GM19455 (cell line): ENCODE results near the gene ZIM2.

Experiments used
- ATAC-seq: cut with Tn5 transposase; IDR thresholded peaks from one replicate; pipeline ENCODE4 v1.9.1; 2021; ENCODE audit not compliant: unreplicated experiment

ZIM2 gene

DNA sequence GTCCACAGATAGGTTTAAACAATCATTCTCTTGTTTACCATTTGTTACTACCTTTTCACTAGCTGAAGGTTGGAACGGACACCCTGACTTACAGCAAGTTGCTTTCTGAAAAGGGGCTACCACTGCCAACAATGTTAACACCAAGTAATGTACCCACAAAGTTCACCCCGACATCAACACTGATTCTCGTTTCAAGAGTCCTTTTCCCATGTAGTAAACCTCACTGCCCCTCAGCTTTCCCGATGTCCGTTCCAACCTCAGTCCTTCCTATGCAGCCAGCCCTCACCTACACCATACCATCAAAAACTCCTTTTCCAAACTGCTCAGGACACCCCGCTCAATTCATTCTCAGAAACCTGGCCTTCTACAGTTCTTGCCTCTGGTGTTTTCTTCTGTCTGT is 29.0 kb downstream of the ZIM2 start:
- ATAC-seq: no peak

DNA sequence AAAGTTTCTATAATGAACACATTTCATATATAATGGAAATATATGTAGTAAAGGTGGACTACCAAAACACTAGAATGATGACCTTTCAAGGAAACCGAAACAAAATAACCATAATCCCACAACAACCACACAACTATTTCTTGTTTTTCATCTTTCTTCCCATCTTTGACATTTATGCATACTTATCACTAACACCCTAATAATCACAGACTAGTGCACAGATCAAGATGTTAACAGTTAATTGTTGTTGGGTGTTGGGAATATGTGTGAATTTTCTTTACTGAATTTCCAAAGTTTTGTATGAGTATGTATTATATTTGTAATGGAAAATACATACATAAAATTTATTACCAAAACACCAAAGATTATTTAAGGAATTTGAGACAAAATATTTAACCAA is 30.3 kb downstream of the ZIM2 start:
- ATAC-seq: no peak

DNA sequence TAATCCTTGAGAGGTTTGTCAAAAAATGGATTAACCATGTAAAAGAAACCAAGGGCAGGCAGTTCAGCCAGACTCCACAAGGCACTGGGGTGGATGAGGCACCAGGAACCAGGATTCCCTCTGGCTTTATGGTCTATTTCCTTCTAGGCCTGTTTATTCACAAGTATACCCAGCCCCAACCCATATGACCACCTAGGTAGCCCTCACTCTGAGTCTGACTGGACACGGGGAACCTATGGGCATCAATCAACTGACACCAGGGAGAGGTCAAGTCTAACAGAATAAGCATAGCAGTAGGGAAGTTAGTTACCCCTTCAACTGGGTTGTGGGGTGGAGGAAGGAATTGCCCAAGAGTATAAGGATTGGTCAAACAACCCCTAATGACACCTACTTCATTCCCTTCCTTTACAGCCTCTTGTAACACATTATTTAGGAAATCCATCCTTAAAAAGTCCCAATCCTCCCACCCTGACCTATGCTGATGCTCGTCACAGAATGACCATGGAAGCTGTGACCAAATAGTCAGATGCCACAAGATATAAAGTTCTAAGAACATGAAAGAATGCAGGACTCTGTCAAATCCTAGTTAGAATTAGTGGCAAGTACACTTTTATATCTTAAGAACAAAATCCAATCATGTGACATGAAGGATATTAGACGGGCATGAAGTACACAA is 31.7 kb downstream of the ZIM2 start:
- no peak for ATAC-seq

DNA sequence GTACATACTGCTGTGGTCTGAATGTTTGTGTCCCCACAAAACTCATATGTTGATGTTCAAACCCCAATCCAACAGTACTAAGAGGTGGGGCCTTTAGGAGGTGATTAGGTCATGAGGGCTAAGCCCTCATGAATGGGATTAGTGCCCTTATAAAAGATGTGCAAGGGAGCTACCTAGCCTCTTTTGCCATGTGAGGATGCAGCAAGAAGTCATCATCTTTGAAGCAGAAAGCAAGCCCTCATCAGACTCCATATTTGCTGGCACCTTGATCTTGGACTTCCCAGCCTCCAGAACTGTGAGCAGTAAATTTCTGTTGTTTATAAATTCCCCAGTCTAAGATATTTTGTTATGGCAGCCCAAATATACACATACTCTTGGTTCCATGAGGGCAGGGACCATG is 33.9 kb downstream of the ZIM2 start:
- ATAC-seq: no peak

DNA sequence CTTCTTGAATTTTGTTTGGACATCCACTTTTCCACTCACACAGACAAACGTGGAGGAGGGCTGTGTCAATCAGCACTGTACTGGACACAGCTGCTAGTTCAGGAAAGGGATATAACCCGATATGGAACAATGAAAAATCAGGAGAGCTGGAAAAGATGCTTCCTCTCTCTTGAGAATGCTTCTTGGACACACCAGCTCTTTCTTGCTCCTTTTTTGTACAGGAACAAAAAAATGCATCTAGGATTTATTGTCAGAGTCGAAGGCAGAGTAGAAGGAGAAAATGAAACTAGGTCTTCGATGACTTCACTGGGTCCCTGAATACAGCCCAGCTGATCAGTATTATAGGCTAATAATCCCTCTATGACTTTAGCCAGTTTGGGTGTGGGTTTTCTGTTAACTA is 62.2 kb downstream of the ZIM2 start:
- ATAC-seq: no peak

DNA sequence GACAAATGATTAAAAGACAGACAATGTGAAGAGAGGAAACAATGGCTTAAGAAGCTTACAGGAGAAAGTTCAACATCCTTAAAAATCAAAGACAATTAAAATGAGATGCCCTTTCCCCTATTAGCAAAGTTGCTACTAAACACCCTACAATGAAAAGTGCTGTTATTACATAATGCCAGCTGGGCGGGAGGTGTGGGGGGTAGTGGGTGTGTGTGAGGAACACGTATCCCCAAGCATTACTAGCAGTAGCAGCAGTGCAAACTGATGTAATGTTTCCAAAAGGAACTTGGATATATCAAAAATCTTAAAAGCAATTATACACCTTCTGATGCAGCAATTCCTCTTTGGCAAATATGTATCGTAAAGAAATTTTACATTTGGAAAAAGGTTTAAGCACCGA is 70.9 kb downstream of the ZIM2 start:
- no peak for ATAC-seq

DNA sequence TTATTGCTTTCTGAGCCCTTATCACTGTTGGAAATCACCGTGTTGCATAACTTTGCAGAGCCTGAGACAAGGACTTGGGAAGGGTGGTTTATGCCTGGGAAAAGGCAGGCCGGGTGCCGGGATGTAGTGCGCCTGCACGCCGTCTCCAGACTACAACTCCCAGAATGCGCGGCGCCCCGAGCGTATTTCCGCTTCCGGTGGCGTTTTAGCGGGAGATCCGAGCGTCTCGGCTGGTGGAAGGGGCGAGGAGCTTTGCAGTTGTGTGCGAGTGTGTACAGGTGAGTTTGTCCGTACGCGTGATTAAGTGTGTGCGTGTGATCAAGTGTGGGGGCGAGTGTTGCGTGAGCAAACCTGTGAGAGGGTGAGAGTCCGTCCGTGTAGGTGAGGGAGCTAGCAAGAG is 75.4 kb downstream of the ZIM2 start:
- no peak for ATAC-seq

DNA sequence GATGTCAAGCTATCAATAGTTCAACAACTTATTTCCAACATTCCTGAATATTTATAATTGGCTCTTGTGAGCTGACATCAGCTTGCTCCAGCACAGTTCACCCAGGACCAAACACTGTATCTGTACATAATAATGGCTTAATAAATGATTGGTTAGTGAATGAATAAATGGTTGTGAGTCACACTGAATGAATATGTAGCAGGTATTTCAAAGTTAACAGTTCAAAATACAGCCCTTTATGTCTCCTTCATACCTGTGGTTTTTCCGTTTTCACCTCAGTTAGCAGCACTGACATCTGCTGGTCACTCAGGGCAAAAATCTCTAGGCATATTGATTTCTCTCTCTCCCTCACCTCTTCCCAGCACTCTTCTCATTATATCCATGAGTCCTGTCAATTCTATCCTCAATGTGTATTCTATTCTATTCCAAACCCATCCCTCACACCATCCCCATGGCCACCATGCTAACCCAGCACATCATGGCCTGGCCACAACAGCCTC is 76.3 kb downstream of the ZIM2 start:
- no peak for ATAC-seq

DNA sequence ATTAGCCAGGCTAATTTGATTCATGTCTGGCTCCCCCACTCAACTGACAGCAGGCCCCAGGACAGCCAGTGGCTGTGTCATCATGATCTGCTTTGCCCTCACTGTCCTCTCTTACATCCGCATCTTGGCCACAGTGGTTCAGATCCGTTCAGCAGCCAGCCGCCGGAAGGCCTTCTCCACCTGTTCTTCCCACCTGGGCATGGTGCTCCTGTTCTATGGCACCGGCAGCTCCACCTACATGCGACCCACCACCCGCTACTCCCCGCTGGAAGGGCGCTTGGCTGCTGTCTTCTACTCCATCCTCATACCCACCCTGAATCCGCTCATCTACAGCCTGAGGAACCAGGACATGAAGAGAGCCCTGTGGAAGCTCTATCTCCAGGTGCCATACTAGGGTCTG is 79.7 kb downstream of the ZIM2 start:
- no peak for ATAC-seq

DNA sequence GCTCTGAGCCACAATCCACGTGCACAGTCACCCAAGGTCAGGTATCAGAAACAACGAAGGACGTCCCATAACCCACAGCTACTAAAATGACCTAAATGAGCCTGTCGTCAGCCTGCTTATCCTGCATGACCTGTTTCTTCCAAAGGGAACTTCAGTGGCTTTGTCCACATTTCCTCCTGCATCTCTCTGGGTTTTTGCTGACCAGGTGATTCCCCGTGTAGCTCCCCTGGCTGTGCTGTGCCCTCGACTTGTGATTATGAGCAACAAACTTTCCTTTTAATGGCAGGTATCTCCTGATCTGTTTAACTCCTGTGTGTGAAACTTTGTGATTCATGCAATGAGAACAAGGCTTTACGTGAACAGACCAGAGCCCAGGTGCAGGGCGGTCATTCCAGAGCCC is 81.0 kb downstream of the ZIM2 start:
- ATAC-seq: no peak

DNA sequence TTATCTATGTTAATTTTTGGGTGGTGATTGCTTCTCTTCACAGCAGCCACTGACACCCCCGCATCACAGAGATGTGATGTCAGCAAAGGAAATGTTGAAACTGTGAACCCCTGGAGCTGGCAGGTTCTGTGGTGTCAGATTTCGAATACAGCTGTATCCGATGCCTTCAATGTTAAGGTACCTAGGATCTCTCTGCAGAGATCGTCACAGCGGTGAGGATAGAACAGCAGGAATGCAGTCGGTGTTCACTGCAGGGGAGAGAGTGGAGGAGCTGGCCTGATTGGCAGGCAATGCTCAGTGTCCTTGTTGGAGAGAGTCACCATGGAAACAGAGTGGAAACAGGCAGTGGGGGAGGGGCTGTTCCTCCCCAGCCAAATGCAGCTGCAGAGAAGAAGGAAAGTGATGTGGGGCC is 89.4 kb downstream of the ZIM2 start:
- ATAC-seq: no peak

DNA sequence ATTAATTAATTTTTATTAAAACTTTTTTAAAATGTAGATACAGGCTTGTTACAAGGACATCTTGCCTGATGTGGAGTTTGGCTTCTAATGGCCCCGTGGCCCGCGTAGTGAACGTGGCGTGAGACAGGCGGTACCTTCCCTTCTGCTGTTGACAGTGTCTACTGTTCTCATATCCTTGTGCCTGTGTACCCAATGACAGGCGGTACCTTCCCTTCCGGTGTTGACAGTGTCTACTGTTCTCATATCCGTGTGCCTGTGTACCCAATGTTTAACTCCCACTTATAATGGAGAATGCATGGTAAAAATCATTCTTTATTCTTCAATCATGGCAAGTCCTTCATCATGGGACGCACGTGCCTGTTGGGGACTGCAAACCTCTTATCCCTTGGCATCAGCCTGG is 89.9 kb downstream of the ZIM2 start:
- ATAC-seq: no peak

DNA sequence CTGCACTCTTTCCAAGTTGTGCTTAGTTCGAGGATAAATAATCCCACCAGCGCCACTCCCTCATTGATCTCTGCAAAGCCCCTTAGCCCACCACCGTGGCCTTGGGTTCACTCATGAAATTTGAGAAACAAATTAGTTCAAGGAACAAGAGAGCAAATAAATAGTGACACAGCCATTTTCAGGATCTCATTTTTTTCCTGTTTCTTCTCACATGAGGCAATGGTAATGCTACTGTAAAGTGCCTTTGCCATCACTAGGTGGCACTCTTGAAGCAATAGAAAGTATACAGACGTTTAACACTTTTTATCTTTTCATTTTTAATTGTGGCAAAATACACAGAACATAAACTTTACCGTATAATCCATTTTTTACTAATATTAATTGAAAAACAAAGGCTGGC is 92.1 kb downstream of the ZIM2 start:
- ATAC-seq: no peak

DNA sequence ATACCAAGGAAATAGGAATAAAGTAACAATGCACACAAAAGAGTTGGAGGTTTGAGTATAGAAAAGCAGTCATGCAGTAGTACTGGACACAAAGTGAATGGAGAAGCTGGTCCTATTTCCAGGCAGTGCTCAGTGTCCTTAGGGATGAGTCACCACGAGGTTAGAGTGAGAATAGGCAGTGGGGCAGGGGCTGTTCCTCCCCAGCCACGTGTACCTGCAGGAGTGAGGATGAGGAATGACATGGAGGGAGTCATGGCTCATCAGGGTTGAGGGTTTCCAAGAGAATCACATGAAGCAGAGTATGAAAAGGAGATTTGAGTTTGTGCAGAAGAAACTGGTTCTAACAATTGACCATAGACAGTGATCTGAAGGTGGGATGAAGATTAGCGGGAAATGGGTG is 94.2 kb downstream of the ZIM2 start:
- no peak for ATAC-seq

DNA sequence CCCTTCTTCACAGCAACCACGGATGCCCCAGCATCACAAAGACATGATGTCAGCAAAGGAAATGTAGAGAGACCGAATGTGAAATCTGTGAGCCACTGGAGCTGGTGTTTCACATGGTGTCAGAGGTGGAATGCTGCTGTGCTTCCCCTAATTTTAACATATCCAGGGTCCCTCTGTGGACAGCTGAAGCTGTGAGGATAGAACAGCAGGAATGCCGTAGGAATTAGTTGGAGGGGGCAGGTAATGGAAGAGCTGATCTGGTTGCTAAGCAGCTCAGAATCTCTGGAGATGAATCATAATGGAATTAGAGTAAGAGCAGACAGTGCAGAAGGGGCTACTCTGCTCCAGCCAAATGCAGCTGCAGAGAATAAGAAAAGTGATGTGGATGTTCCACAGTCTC is 100.0 kb downstream of the ZIM2 start:
- no peak for ATAC-seq

DNA sequence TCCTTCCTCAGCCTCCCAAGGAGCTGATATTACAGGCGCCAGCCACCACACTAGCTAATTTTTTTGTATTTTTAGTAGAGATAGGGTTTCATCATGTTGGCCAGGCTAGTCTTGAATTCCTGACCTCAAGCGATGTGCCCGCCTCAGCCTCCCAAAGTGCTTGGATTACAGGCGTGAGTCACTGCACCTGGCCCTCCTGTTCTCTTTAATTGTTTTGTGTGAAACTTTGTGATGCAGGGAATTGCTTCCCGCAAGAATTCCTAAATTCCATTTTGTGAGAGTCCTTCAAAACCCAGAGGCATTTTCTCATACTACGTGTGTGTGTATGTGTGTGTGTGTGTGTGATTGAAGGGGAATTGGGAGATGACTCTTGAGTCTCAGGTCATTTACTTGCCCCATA is 104.0 kb downstream of the ZIM2 start:
- no peak for ATAC-seq

DNA sequence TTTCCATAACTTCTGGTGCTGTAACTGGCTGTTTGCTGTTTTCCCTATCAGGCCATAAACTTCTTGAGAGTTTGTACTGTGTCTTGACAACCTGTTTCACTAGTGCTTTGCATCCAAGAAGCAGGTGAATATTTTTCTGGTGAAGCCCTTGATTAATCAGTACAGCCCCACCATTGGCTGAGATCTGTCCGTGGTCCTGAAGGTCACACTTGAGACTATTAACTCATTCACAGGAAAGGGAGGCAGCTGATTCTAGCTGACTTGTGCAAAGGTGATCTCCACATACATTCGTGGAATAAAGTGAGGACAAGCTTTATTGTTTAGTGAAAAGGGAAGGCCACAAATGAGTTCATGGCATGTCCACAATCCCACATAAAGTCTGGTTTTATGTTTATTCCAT is 107.5 kb downstream of the ZIM2 start:
- ATAC-seq: no peak

DNA sequence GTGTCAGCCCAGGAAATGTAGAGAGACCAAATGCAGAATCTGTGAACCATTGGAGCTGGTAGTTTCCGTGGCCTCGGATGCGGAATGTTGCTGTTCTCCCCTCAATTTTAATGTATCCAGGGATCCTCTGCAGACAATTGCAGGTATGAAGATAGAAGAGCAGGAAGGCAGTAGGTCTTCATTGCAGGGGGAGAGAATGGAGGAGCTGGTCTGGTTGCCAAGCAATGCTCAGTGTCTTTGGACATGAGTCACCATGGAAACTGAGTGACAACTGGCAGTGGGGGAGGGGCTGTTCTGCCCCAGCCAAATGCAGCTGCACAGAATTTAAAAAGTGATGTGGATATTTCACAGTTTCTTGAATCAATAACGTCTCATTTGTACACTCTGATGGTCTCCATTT is 112.8 kb downstream of the ZIM2 start:
- ATAC-seq: no peak

DNA sequence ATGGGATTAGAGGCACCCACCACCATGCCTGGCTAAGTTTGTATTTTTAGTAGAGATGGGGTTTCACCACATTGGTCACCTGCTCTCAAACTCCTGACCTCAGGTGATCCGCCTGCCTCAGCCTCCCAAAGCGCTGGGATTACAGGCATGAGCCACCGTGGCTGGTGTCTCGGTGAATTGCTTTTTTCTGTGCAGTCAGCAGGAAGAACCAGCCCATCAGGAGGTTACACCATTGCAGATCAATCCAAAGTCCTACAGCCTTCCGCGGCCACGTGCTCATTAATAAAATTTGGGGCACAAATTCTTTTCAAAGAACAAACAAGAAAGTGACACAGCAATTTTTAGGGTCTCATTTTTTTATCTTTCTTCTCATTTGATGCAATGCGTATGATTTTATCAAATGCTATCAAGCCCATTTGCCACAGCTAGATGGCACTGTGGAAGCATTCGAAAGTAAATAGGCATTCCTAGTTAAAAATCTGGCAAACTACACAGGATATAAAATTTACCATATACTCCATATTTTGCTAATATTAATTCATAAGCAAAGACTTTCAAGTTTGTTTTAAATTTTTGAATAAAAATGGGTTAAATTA is 114.6 kb downstream of the ZIM2 start:
- ATAC-seq: no peak
